ENCODE data around the gene ARHGEF17.

Gene ARHGEF17

DNA sequence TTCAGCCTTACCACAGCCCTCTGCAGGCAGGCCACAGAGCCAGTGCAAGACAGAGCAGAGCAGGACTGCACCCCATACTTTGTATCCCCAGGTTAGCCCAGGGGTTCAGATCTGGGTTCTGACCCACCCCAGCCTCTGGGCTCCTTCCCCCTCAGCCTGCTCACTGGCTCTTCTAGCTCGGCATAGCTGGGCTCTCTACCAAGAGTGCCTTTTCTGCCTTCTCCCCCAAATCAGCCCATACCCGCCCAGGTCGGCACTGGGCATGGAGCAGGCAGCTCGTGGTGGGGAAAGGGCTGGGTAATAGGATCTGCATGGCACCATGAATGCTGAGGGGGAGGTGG is 76.4 kb downstream of the ARHGEF17 start:
- no peak for DNase-seq

DNA sequence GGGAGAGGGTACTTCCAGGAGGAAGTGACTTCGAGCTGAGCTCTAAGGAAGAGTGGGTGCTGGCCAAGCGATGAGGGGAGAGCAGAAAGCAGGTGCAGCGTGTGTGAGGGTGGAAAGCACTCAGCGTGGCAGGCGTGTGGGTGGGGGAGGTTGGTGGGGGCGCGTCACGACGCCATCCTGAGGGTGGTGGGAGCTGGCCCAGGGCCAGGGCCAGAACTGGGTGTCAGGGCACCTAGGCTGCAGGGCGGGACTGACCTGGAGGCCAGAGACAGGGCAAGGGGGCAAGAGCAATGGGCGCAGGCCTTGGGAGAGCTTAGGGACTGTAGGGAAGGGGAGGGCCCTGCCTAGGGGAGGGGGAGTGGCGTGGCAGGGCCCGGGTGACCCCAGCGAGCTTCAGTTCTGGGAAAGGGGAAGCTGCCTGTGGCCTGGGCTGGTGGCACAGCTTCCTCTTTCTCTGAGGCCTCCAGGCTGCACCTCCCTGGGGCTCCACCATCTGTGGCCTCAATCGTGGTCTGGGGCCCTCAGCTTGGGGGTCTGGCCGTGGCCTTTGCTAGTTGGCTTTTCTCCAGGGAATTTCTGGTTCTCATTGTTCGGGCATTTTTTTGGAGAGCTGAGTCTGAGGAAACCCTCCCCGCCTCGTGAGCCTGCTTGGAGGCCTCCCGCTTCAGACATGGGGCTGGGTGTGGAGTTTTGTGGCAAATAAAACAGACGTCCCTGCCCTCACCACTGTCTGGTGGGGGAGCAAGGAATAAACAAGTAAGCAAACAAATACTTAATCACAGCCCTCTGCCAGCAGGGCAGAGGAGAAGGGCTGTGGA is 77.0 kb downstream of the ARHGEF17 start:
- no peak for DNase-seq

GRCh38 chr11:73386016-73386415 is 77.9 kb downstream of the ARHGEF17 start:
- DNase-seq, result no peak

DNA sequence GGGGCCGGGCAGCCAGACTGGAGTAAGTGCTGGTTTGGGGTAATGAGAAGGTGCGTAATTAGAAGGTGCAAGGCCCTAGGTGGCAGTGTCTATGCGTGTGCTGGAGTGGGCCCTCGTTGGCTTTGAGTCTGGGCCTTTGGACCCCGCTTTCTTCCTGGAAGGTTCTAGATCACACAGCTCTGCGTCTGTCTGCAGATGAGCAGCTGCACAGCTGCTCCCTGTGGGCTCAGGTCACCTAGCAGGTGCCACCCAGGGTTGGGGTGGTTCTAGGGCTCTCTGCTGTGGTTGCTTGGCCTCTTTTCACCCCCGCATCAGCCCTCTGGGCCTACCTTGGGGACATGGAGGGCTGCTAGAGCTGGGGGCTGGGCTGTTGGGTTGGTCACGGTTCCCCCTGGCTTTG is 78.5 kb downstream of the ARHGEF17 start:
- DNase-seq, result no peak

- no peak for DNase-seq
Observed at GRCh38 chr11:73387594-73388264, 79.7 kb downstream of the ARHGEF17 start.

- DNase-seq, result no peak
Observed at GRCh38 chr11:73388265-73389133, 80.4 kb downstream of the ARHGEF17 start.

DNA sequence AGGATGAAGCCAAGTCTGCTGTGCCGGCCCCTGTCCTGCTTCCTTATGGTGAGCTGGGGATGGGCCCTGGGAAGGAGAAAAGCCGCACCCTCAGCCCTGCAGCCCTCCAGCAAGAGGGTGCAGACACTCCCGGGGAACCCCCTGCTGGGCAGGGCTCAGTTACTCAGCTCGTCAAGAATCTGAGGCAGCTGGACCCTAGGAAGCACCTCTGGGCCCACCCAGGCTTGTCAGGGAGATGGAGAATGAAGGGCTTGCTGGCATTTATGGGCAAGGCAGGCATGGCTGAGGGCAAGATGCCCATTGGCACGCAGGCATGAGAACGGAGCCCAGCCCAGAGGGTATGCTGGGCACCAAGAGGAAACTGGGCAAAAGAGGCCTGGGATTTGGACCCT is 81.1 kb downstream of the ARHGEF17 start:
- no peak for DNase-seq

DNA sequence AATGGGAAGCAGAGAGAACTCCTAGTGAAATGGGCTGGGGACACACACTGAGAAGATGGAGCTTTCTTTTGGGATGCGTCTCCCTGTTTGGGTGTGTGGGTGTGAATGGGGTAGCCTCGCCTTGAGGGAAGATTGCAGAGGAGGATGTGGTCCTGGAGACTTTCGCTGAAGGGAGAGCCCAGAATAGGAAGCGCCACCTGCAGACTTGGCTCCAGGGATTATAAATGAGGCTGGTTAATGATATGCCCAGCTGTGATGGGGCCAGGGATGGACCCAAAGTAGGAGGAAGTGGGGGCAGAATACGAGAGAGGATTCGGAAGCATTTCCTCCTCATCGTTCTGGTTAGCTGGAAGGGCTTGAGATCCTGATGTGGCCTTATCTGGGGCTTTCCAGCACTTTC is 81.8 kb downstream of the ARHGEF17 start:
- no peak for DNase-seq

- no peak for DNase-seq
Observed at GRCh38 chr11:73390601-73391565, 82.8 kb downstream of the ARHGEF17 start.

DNA sequence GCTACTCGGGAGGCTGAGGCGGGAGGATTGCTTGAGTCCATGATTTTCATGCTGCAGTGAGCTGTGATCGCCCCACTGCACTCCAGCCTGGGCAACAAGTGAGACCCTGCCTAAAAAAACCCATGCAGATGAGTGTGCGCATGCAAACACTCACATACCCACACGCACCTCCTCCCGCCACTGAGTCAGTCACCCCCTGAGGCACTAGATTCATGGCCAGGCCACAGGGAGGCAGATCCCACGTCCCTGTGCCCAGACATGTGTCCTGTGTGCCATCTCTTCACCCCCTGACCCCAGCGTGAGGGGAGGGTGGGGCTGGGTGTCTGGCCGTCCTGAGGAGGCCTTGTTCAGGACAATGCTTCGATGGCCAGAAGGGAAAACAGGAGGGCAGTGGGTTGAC is 83.6 kb downstream of the ARHGEF17 start:
- no peak for DNase-seq

DNA sequence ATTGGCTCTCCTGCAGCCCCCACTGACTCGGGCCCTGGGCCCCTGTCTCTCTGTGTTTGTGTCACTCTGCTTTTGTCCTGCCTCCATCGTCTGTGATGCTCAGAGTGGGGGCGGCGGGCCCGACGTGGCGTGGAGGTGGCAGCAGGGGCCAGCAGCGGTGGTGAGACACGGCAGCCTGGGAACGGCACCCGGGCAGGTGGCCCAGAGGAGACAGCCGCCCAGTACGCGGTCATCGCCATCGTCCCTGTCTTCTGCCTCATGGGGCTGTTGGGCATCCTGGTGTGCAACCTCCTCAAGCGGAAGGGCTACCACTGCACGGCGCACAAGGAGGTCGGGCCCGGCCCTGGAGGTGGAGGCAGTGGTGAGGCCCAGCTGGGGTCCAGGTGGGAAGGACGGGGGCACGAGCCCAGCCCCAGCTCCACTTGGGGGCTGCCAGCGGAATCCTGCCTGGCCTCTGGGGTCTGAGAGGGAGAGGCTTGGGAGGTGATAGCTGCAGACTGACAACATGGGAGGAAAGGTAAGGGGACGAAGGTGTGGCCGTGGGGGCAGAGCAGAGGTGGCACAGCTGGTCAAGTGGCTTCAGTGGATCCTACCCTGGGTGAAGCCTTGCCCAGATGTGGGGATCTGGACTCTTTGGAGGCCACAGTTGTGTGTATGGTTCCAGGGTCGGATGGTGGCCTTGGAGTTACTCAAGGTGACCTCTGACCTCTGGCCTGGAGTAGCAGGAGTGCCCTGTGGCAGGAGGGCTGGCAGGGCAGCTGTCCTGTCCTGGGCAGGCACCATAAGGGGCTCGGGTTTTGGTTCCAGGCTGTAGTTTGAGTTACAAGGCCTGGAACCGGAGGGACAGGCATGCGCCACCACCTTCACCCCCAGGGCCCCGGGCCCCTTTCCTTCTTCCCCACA is 84.3 kb downstream of the ARHGEF17 start:
- DNase-seq, result no peak

GRCh38 chr11:73393011-73393380 is 84.9 kb downstream of the ARHGEF17 start:
- no peak for DNase-seq

DNA sequence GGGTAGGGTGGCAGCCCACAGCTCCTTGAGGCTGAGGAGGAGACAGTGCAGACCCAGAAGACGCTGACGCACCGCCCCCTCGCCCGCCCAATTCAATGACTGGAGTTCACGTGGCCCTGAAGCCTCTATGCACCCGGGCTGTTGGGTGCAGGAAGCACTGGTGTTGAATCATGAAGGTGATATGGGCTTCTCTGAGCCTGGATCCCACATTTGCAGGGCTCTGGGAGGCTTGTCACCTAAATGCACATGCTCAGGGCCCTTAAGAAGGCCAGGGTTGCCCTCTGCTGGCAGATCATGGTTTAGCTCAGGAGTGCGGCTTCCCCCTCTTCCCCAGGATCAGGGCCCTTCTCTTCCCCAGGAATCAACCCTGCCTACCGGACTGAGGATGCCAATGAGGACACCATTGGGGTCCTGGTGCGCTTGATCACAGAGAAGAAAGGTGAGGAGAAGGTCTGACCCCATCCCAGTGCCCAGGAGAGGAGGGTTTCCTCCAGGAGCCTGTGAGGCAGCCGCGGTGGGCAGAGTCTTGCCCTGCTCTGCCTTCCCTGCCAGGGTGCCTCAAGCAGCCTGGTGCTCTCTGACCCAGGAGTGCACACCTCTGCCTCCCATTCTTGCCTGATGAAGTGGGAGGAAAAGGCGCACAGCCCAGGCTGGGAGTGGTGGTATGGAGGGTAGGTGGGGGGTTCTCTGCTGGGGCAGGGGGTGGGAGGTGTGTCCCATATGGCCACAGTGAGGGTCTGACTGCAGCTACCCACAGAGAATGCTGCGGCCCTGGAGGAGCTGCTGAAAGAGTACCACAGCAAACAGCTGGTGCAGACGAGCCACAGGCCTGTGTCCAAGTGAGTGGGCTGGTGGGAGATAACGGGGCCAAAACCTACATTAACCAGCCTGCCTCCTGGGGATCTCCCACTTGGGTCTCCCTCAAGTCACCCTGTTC is 85.7 kb downstream of the ARHGEF17 start:
- DNase-seq, result peak; percentile 75

GRCh38 chr11:73394416-73395296 is 86.6 kb downstream of the ARHGEF17 start:
- DNase-seq, result no peak

DNA sequence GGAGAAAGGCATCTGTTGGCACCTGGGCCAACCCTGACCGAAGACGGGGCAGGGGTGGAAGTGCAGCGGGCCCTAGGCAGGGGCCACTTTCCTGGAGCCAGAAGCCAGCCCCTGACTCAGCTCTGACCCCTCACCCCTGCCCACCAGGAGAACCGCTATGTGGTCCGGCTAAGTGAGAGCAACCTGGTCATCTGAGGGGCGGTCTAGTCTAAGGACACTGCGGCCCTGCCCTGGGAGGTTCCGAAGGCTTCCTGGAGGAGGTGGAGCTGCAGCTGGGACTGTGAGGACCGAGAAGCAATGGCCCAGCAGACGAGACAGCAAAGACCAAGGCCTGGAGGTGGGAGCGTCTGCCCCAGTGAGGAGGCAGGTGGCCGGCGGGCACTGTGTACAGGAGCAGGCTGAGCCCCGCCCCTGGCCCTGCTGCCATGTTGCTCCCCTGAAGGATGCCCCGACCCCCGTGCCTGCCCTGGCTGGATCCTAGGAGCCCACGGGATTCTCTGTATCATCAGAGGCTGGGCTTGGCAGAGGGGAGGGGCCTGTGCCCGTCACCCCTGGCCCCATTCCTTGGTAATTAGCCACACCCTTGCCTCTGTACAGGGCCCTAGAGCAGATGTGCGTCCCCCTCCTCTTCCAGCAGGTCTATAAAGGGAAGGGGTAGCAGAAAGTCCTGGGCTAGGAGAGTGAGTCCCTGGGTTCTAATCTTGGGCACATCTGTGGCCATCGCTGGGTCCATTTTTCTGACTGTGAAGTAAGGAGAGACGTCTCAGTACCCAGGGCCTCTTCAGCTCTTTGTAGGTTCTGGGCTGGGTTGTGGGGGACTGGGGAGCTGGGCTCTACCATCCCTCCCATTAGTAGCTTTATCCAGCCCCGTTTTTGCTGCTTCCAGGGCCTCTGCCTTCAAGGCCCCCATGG is 87.5 kb downstream of the ARHGEF17 start:
- DNase-seq, result no peak

DNA sequence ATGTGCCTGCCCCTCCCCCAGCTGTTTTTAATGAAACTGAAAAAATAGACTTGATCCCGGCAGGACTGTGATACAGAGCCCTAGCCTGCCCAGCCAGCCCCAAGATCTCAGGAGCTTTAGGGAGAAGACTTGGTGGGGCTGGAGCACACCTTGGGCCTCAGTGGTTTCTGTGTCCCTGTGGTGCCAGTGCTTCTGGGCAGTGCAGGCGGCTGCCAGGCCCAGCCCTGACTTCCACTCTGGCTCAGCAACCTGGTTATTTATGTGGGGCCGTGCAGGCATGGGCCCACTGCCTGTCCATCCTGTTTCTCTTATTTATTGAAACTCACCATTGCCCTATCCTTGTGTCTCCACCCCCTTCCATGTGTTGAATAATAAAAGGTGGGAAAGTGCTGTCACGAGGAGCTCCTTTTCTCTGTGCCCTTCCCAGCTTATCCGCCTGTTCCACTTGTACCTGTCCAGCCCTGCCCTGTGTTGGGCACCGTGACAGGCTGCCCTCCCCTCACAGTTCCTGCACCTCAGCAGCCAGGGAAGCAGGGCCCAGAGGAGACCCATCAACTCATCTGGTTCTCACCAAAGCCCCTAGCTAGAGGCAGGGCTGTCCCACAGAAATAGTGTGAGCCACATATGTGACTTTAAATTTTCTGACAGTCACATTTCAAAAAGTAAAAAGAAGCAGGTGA is 88.3 kb downstream of the ARHGEF17 start:
- no peak for DNase-seq

GRCh38 chr11:73396985-73397384 is 88.9 kb downstream of the ARHGEF17 start:
- DNase-seq, result no peak

All from activated CD4-positive, alpha-beta T cell treated with anti-CD3 and anti-CD28 coated beads for 48 hours (primary cell).